CD4-positive, alpha-beta T cell treated with Interleukin-17A for 1 hour (primary cell): ENCODE data around the gene DUSP11.
"Not testable (repeated sequence)": the region's sequence is repeated elsewhere in the genome, so short reads cannot be mapped to it uniquely, and the experiment has no call there.

Experiments used
- DNase-seq: peaks from one replicate; pipeline ENCODE4 v3.0.0-alpha.2; 2020

DUSP11 gene

DNA sequence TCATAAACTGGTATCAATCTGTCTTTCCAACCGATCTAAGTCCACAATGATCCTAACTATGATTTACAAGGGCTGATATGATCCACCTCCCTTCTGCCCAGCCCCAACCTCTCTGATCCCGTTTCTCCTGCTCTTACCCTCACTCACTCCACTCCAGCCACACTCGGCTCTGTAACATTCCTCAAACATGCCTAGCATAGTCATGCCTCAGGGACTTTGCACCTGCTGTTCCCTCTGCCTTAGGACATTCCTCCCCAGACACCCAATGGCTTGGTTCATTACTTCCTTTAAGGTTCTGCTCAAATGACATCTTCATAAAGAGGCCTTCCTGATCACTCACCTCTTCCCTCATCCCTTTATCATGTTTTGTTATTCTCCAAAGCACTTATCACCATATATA, 9.2 kb downstream of the DUSP11 start:
- no peak for DNase-seq

DNA sequence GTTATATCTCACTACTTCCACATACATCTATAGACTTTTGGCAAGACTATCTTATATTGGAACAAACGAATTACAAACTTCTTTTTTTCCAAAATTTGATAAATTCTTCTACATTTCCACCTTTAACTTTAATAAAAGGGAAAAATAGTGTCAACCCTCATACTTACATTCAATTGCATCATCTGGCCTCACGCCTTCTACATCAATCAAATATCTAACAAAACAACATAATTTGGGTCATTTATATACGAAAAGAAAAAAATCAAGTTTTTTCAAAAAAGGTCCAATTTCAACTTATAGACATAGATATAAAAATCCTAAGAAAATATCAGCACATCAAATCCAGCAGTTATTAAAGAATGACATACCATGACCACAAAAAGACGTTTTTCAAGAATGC, 12.9 kb downstream of the DUSP11 start:
- no peak for DNase-seq

DNA sequence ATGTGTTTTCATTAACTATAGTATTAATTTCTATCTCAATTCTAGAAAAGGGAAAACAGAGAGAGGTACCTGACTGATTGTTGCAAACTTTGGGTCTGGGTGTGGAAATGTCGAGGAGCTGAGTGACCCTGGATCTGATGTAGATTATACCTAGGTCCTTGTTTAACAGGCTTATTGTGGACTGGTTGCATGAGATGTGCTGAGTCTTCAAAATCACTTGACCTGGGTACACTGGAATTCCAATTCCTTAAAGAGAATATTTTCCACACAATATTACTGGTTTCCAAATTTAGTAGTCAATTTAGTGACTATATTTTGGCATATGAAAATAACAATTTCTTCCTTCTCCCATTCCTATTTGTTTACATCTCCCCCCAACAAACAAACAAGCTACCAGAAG, 13.6 kb downstream of the DUSP11 start:
- no peak for DNase-seq

DNA sequence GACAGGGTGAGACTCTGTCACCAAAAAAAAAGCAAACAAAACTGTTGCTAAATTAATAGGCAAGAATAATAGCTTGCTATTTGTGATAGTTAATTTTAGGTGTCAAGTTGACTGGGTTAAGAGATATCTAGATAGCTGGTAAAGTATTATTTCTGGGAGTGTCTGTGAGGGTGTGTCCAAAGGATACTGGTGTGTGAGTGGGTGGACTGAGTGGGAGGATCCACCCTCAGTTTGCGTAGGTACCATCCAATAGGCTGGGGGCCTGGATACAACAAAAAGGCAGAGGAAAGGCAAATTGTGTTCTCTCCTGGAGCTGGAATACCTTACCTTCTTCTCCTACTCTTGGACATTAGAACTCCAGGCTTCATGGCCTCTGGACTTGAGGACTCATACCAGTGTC, 15.0 kb downstream of the DUSP11 start:
- no peak for DNase-seq

DNA sequence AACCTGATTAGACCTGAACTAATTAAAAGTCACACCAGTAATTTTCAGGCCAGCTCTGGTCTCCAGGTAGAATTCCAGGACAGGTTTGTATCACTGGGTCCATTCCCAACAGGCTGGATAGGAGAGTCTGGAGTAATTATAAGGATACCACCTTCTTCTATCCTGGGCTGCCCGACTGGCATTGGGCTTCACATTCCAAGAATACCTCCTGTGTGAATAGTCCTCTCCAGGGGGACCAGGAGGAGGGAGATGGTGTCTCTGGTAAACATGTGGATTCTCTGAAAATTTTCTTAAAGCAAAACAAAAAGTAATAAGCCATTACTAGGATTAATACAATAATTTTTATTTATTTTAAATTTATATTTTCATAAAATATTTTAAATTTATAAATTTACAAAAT, 17.3 kb downstream of the DUSP11 start:
- no peak for DNase-seq

DNA sequence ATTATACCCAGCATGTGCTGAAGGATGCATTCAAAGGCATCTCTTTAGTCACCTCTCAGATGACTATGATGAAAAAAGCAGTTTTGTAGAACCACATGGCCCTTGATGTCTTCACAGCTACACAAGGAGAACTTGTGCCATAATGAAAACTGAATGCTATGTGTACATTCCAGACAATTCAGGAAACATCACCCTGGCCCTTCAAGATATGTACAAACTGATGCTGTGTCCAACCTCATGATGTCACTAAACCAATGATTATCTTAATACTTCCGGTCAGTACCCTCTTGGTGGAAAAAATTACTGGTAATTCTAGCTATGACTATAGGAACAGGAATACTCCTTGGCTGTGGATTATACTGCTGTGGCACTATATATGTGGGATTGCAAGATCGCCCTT, 20.0 kb downstream of the DUSP11 start:
- DNase-seq = no peak

DNA sequence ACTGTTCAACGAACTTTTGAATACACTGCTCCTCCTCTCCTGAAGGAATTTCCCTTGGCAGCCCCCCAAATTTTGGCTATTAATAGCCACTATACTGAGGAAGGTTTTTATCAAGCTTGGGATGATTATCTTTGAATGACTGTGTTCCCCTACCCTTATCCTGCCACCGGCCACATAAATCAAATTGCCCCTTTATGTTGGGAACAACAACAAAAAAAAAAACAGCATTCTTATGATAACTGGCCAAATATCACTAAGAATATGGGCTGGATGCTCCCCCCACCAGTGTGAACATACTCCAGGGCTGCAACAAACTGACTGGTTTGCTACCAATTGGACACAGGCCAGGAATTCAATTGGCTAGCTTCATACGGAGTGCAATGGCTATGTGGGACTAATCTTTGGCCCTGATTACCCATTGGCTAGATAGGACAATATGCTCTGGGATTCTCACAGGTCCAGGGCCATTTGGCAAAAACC, 20.6 kb downstream of the DUSP11 start:
- no peak for DNase-seq

DNA sequence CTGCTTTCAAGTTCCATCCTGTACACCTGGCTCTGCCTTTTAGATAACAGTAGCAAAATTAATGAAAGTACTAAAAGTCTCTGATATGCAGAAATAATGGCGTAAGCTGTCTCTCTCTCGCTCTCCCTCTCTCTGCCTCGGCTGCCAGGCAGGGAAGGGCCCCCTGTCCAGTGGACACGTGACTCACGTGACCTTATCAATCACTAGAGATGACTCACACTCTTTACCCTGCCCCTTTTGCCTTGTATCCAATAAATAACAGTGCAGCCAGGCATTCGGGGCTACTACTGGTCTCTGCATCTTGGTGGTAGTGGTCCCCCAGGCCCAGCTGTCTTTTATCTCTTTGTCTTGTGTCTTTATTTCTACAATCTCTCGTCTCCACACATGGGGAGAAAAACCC, 25.6 kb downstream of the DUSP11 start:
- not testable (repeated sequence) for DNase-seq

DNA sequence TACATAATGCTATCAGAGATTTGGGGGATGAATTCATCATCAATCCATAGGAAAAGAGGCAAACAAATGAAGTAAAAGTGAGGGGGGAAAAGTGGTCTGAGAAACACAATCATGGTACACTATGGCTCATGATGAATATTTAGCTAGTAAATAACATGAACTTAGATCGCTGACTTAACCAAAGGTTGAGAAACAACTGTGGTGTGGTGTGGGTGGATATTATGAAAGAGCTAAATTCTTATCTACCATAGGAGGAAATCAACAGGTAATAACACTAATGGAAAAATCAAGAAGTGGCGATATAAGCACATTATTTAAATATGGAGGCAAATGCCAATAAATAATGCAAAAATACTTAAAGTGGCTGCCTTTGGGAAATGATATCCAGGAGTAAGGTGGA, 30.6 kb downstream of the DUSP11 start:
- no peak for DNase-seq

DNA sequence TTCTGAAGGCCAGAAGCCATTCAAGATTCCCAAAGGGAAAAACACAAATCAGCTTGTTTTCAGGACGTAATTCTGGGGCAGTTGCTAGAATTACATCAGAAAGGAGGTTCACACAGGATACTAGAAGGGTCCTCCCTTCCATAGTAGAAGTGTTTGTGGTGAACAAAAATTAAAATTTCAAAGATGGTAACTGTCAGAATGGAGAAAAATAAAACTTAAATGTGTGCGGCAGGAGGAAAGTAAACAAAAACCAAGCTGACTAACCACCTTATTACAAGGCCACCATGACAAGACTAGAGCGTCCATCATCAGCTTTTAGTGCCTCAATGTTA, 33.1 kb downstream of the DUSP11 start:
- no peak for DNase-seq

DNA sequence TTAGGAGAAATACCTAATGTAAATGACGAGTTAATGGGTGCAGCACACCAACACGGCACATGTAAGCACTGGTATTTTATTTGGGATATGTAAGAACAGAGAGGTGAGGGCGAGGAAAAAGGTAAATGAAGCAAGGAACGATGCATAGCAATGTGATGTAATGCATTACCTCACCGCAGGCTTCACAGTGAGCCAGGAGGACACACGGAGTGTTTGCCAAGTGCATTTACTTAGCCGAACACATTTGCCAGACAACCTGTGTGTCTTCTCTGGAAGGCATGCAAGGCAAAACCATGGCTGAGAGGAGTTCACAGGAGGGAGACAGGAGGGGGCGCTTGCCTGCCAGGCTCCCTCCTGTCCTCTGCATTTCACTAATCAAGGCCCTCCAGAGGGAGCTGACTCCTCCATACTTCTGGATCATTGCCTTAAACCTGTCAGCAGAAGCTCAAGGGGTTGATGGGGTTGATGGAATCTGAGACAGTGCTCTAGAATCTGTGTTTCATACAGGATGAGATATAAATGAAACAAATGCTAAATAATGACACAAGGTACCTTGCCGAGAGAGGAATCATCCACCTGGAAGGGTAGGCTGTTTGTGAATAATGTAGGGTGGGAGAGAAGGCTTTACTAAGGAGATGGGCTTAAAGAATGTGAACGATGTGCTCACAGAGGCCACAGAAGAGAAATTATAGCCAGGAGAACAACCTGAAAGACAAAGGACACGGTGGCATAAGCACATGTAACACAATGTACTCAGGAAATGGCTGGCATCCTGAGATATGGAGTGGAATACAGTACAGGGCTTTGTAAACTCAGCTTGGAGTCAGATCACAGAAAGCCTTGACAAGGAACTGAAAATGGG, 33.7 kb downstream of the DUSP11 start:
- no peak for DNase-seq

DNA sequence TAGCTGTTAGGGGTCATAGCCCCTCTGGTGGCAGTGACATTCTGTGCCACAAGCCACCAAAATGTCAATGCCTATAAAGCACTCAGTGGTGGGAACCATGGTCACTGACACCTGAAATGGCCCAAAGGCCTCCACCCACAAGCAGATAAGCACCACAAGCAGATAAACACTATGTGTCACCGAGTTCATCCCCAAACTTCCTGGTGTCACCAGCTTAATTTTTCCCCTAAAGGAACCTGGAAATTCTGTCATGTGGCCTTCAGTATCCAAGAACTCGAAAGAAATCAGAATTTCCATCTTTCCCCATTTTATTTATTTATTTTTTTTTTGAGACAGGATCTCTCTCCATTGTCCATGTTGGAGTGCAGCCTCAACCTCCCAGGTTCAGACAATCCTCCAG, 39.1 kb downstream of the DUSP11 start:
- no peak for DNase-seq

DNA sequence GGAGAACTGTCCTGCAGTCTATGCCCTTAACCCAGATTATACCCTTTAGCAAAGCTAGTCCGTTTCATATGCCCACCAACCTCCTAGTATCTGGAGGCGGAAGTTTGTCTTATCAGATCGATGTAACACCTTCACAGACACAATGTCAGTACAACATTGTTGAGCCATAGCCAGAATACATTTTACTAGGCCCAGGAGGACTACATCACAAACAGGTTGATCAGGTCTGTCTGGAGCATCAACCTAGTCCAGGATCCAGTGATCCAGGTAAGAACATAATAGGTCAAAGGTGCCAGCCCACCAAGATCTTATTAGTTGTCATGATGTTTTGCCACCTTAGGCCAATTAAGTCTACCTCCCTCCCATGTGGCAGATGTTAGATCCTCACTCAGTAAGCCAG, 40.8 kb downstream of the DUSP11 start:
- no peak for DNase-seq

DNA sequence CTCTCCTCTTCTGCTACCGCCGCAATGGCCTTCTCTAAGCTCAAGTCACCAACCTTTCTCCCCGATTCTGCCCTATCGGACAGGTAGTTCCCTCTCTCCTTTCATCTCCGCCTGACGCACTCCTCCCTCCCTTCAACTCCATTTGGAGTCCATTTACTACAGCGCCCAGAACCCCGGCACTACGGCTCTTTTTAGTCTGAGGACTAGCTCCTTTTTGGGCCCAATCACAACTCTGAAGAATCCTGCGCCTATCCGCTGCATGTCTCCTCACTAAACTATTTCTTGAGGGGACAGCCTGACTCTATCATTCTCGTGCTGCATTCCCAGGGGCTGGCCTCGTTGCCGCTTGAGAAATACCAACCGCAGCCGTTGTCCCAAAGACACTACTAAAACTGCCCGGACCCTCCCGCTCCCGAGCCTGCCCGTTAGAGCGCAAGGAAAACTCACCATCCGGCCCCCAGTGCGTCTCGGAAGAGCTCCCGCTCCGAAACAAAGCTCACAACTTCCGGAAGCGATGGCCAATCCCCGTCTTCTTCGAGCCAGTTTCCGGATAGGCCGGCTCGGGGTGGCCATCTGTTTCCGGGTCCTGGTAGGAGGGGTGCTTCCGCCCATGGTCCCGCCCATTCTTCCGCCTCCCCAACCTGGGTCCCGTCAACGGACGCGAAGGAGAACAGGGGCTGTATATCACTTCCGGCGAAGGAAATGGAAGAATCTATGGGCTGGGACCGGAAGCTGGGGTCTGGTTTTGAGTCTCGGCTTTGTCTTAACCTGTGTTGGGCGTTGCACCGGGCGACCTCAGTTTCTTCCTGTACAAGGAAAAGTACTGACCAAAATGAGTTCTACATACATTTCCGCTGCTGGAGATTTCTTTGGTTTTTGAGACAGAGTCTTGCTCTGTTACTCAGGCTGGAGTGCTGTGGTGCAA, 42.8 kb downstream of the DUSP11 start, which contains the start of gene TPRKB:
TPRKB (minus strand) TSS at position 491 of the 925 bp plus-strand sequence. CDS start 2,776 bp downstream, outside the sequence.
- DNase-seq = peak; percentile 97

DNA sequence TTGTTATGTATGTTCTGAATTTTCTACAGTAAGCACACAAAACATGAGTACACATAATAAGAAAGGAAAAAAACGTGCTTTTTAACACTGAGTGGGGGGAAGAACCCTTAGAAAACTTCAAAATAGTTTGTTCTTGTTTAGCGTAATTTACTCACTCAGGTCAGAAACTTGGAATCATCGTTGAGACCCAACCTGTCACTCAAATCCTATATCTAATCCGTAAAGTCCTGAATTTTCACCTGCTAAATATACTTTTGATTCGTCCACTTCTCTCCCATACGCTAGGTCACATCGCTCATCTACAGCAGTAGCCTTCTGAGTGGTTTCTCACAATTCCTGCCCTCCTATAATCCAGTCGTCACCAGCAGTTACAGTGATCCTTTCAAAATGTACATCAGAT, 43.5 kb downstream of the DUSP11 start:
- no peak for DNase-seq

DNA sequence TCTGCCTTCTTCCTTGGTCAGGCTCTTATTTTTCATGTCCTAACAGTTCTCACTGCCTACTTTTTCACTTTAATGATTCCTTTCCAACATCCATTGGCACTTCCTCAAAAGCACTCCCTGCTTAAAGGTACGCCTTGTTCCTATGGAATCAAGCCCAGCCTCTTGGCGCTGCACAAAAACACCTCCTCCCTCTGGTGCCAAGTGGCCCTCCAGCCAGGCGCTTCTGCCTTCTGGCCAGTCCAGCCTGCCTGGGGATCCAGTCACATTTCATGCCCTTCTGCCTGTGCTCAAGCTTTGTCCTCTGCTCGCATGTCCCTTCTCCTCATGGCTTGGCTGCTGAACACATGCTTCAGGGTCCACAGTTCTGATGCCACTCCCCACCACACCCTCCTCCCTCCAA, 49.1 kb downstream of the DUSP11 start:
- no peak for DNase-seq

DNA sequence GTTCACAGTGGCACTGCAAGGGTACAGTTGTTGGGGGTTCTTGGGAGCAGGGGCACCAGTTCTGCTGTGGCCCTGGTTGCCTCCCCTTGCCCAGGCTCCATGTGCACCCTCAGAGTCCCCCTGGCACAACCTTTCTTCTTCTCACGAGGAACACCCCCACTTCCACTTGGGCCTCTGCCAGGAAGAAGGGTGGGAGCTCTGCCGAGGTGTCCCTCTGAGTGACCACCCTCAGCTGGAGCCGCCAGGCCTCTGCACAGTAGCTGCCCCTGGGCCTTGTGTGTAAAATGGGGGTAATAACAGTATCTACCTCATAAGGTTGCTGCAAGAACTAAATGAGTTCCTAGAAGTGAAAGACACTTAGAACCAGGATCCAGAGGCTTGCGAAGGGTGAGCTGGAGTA, 51.2 kb downstream of the DUSP11 start:
- no peak for DNase-seq

DNA sequence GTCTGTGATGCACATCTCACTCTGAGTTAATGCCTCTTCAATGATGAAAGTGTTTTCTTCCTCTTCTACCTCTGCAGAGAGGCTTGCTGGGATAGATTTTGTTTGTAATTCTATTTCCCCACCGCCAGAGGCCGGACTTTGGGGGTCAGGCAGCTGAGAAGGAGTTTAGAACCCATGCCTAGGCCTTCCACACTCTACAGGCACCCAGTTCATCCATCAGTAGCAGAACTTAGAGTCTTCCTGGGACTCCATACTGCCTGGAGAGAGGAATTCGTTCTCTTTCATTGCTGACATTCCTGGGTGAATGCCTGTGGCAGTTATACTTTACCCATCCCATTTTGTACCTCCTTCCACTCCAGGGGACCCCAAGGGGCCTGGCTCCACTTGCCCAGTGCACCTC, 51.9 kb downstream of the DUSP11 start:
- no peak for DNase-seq

DNA sequence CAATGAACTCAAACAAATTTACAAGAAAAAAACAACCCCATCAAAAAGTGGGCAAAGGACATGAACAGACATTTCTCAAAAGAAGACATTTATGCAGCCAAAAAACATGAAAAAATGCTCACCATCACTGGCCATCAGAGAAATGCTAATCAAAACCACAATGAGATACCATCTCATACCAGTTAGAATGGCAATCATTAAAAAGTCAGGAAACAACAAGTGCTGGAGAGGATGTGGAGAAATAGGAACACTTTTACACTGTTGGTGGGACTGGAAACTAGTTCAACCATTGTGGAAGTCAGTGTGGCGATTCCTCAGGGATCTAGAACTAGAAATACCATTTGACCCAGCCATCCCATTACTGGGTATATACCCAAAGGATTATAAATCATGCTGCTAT, 53.2 kb downstream of the DUSP11 start:
- not testable (repeated sequence) for DNase-seq

DNA sequence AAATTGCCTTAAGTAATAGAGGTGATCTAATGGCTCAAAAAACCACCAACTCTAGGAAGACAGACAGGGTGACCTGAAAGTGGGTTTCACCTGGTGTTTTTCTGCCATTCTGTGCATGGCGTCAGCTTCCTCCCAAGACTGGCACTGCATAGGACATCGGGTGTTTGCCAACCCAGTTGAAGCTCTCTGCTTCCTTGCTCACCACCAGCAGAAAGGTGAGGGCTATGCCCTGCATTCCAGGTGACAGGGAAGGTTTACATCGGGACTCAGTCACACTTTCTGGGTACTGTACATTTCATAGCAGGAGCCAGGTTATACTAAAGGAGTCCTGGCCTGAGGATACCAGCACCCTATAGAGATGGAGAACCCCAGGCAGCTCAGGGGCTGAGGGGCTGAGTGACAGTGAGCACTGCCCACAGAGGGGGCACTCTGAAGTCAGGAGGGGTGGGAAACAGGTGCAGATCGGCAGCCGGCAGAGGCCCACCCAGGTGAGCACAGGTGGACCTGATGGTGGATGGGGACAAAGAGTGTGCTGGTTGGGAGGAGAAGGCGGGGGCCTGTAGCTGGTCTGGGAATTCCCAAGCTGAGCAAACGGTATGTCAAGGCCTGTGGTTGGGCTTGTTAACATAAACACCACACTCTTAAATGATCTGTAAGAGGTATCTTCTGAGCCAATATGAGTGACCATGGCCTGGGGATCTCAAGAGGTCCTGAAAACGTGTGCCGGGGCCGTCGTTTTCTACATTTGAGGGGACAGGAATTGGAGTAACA, 60.9 kb downstream of the DUSP11 start:
- DNase-seq = no peak

DNA sequence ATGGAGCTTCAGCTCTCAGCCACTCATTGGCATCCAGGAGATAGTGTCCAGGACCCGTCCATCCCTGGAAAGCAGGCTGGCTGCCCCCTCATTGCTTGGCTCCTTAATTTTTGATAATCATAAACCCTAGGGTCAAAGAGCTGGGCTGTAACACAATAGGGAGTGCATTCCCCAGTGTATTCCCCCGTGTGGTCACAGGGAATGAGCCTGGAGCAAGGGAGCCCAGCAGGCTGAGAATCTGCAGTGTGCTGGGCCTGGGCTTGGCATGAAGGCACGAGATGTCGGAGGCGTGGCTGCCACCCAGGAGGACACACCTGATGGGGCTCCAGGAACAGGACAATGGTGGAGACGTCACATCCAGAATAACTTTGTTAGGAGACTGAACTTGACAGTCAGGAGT, 61.5 kb downstream of the DUSP11 start:
- DNase-seq = no peak

DNA sequence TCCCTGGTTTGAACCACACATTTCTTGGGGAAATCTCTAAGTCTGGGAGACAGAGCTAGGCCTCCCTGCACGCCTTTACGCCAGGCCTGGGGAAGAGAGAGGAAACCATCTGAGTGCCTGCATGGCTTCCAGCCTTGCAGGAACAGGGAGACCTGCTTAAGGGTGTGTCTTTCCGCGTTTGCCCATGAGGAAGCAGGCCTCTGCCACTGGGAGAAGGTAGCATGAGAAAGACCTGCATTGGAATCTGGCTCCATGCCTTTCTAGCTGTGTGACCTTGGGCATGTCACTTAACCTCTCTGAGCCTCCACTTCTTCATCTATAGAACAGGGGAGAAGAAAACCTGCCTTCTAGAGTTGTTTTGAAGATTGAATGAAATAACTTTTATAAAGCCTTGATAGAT, 62.2 kb downstream of the DUSP11 start:
- not testable (repeated sequence) for DNase-seq

DNA sequence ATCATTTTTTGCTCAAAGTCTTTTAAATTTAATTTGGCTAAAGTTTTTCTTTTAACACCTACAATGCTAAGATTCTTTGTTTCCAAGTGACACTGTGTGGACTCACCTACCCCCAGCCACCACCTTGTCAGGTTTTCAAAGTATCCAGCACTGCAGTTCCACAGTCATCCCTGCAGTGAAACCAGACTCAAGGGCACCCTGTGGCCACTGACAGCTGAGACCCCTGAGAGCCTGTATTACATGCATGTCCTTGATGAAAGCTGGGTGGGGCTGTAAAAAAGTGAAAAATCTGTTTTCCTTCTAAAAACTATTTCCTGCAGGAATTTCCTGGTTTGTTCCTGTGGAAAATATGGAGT, 62.7 kb downstream of the DUSP11 start:
- no peak for DNase-seq
